ENCODE measurements around the gene MORN2.

Gene MORN2

GRCh38 chr2:38922389-38922788 lies 46.6 kb downstream of the MORN2 start:
- WGBS (ENCODE audit: insufficient coverage, insufficient read length): no CpG with 5 or more reads among the region's 4 CpGs

GRCh38 chr2:38922902-38923301 lies 47.1 kb downstream of the MORN2 start:
- H3K27ac ChIP-seq (ENCODE audit: low read length): no peak overlapping the region
- no peaks in the 10 kb centered on the region for H3K9me3 ChIP-seq (ENCODE audit: control insufficient read depth, insufficient read depth, low read length)
- DNase-seq (ENCODE audit: low read depth, low spot score): no peak
- no CpG with 5 or more reads among the region's 2 CpGs for WGBS (ENCODE audit: insufficient coverage, insufficient read length)
- H3K27me3 ChIP-seq (ENCODE audit: control insufficient read depth, insufficient read depth, low read length): no peaks in the 10 kb centered on the region
- no peak overlapping the region for H3K4me3 ChIP-seq (ENCODE audit: low read length)
- H3K36me3 ChIP-seq (ENCODE audit: control insufficient read depth, insufficient read depth, low read length): no peaks in the 10 kb centered on the region
- no peaks in the 10 kb centered on the region for H3K4me1 ChIP-seq (ENCODE audit: control insufficient read depth, insufficient read depth, low read length)

More at GRCh38 chr2:38922389-38922788, 46.6 kb downstream of the MORN2 start:
- Histone ChIP-seq H3K27me3 (ENCODE audit: control insufficient read depth, insufficient read depth, low read length) (no peaks in the 10 kb centered on the region), H3K27ac (ENCODE audit: low read length) (no peak overlapping the region), H3K9me3 (ENCODE audit: control insufficient read depth, insufficient read depth, low read length) (no peaks in the 10 kb centered on the region), H3K36me3 (ENCODE audit: control insufficient read depth, insufficient read depth, low read length) (no peaks in the 10 kb centered on the region), H3K4me3 (ENCODE audit: low read length) (no peak overlapping the region), H3K4me1 (ENCODE audit: control insufficient read depth, insufficient read depth, low read length) (no peaks in the 10 kb centered on the region)
- DNase-seq (ENCODE audit: low read depth, low spot score): no peak

- Histone ChIP-seq H3K27ac (ENCODE audit: low read length) (no peak overlapping the region), H3K27me3 (ENCODE audit: control insufficient read depth, insufficient read depth, low read length) (no peaks in the 10 kb centered on the region), H3K9me3 (ENCODE audit: control insufficient read depth, insufficient read depth, low read length) (no peaks in the 10 kb centered on the region), H3K4me1 (ENCODE audit: control insufficient read depth, insufficient read depth, low read length) (no peaks in the 10 kb centered on the region), H3K36me3 (ENCODE audit: control insufficient read depth, insufficient read depth, low read length) (no peaks in the 10 kb centered on the region), H3K4me3 (ENCODE audit: low read length) (no peak overlapping the region)
- DNase-seq (ENCODE audit: low read depth, low spot score): no peak
- no CpG with 5 or more reads among the region's 9 CpGs for WGBS (ENCODE audit: insufficient coverage, insufficient read length)
Observed at GRCh38 chr2:38925982-38926381, 50.2 kb downstream of the MORN2 start.

GRCh38 chr2:38930600-38930999 lies 54.8 kb downstream of the MORN2 start:
- H3K27me3 ChIP-seq (ENCODE audit: control insufficient read depth, insufficient read depth, low read length): no peaks in the 10 kb centered on the region
- no peaks in the 10 kb centered on the region for H3K4me1 ChIP-seq (ENCODE audit: control insufficient read depth, insufficient read depth, low read length)
- no peak for DNase-seq (ENCODE audit: low read depth, low spot score)
- no peaks in the 10 kb centered on the region for H3K36me3 ChIP-seq (ENCODE audit: control insufficient read depth, insufficient read depth, low read length)
- no peak overlapping the region for H3K27ac ChIP-seq (ENCODE audit: low read length)
- no peaks in the 10 kb centered on the region for H3K9me3 ChIP-seq (ENCODE audit: control insufficient read depth, insufficient read depth, low read length)
- no CpG with 5 or more reads among the region's 2 CpGs for WGBS (ENCODE audit: insufficient coverage, insufficient read length)
- H3K4me3 ChIP-seq (ENCODE audit: low read length): no peak overlapping the region

Measured in iPS DF 6.9 (cell line).